WI38 (cell line): ENCODE results near the gene GABPB1.

Experiments
- H3K4me3 ChIP-seq: 2 replicates; pipeline ENCODE4 v1.5.1; 2011; ENCODE audit warnings: low read depth, mild to moderate bottlenecking, control low read depth, low read length
- CTCF ChIP-seq: IDR thresholded peaks from 2 replicates; pipeline ENCODE4 v1.5.1; 2012; ENCODE audit warnings: low read depth, mild to moderate bottlenecking, control low read depth, low read length

The GABPB1 gene

DNA sequence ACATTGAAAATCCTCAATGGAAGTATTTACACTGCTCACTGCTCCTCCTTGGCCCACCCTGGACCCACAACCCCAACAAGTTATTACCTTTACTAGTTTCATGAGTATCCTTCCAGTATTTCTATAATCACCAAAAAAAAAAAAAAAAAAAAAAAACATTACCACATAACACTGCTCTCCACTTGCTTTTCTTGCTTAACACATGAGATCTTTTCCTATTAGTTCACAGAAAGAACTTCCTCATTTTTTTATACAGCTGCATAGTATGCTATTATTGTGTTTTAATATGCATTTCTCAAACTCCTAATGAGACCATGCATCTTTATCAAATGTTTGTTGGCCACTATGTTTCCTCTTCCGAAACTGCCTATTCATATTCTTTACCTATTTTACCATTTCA lies 14.6 kb downstream of the GABPB1 start:
- H3K4me3 ChIP-seq = no peak overlapping the region
- no peak for TF ChIP-seq CTCF

GRCh38 chr15:50339717-50340116 lies 15.3 kb downstream of the GABPB1 start:
- no peak for TF ChIP-seq CTCF
- H3K4me3 ChIP-seq = no peak overlapping the region

GRCh38 chr15:50335251-50335650 lies 19.7 kb downstream of the GABPB1 start:
- TF ChIP-seq CTCF = no peak
- no peak overlapping the region for H3K4me3 ChIP-seq

DNA sequence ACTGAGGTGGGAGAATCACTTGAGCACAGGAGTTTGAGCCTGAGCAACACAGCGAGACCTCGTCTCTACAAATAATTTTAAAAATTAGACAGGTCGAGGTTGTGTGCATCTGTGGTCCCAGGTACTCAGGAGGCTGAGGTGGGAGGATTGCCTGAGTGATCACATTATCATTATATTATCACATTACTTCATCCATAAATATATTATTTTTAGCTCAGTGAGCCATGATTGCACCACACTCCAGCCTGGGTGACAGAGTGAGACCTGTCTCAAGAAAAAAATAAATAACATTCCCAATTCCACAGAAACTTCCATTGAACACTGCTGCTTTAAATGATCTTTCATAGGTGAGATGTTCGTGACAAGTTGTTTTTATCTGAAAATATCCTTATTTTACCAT lies 21.8 kb downstream of the GABPB1 start:
- no peak overlapping the region for H3K4me3 ChIP-seq
- no peak for TF ChIP-seq CTCF

- TF ChIP-seq CTCF = no peak
- H3K4me3 ChIP-seq = no peak overlapping the region
These were observed 24.1 kb downstream of the GABPB1 start for GRCh38 chr15:50330921-50331320.

- no peak overlapping the region for H3K4me3 ChIP-seq
- no peak for TF ChIP-seq CTCF
These were observed 26.9 kb downstream of the GABPB1 start for GRCh38 chr15:50328116-50328515.

GRCh38 chr15:50321680-50322210 lies 33.3 kb downstream of the GABPB1 start:
- no peak overlapping the region for H3K4me3 ChIP-seq
- no peak for TF ChIP-seq CTCF
